Tibial artery (tissue), 4 donors: Measurements from ENCODE around the gene PHF5A.

ENCODE experiments used
- DNase-seq, 2 donors: peaks; one replicate each; pipeline ENCODE4 v3.0.0-alpha.2; 2019
- H3K27ac ChIP-seq, 2 donors: fragments of 200-600 bp; sonication (generic) in 1 of 2; 1 replicate in 1 of 2; 2 replicates in 1 of 2; pipeline ENCODE4 v1.5.1; 2018 to 2019; ENCODE audit warnings: mild to moderate bottlenecking in 1 of 2
- H3K27me3 ChIP-seq, 2 donors: fragments of 200-600 bp; sonication (generic) in 1 of 2; one replicate each; pipeline versions ENCODE4 v1.5.1 to v1.6.0; 2016 to 2019
- H3K36me3 ChIP-seq, 3 donors: fragments of 200-600 bp; sonication (generic) in 2 of 3; one replicate each; pipeline ENCODE4 v1.5.1; 2016 to 2019; ENCODE audit warnings: mild to moderate bottlenecking in 2 of 3
- H3K4me1 ChIP-seq, 4 donors: fragments of 200-600 bp; sonication (generic) in 2 of 4; 1 replicate in 3 of 4; 2 replicates in 1 of 4; pipeline ENCODE4 v1.5.1; 2016 to 2019
- H3K4me3 ChIP-seq, 2 donors: fragments of 200-600 bp; sonication (generic) in 1 of 2; 1 replicate in 1 of 2; 2 replicates in 1 of 2; pipeline ENCODE4 v1.5.1; 2018 to 2019; ENCODE audit warnings: mild to moderate bottlenecking in 2 of 2
- H3K9me3 ChIP-seq, 3 donors: fragments of 200-600 bp; sonication (generic) in 1 of 3; one replicate each; pipeline ENCODE4 v1.5.1; 2016 to 2019
- CTCF ChIP-seq, 2 experiments: fragments of 200-600 bp in 1 of 2; fragments of 450-650 bp in 1 of 2; IDR thresholded peaks; one replicate each; pipeline ENCODE4 v1.5.1; 2017 to 2019; ENCODE audit warnings: antibody characterized with exemption in 2 of 2, mild to moderate bottlenecking in 1 of 2, moderate library complexity in 1 of 2
- intact Hi-C: fragments of 100-400 bp; cut with DNase I; formaldehyde crosslinking; loops from one replicate; pipeline ENCODE4 v1.15.0; 2023; ENCODE audit warnings: low total_unique reads

The PHF5A gene

GRCh38 chr22:41512421-41513194 lies 44.1 kb upstream of the PHF5A start:
- H3K27ac ChIP-seq, result peak overlapping the region; percentile 65 to 77
- H3K4me1 ChIP-seq, result peaks cover 3 to 55% (median 33%) of the 10 kb centered on the region in 4 donors
- H3K36me3 ChIP-seq, result peaks cover 9 to 98% (median 65%) of the 10 kb centered on the region in 3 donors
- TF ChIP-seq CTCF (IDR thresholded peaks at IDR 0.05), result no peak
- peak in 1 of 2 donors; percentile 72 for DNase-seq
- H3K4me3 ChIP-seq, result no peak overlapping the region
- H3K9me3 ChIP-seq, result no peaks in the 10 kb centered on the region
- intact Hi-C loops, result loop anchor here (5.0 kb wide), 1 partner anchor 35 kb away; no protein-coding TSS in a partner anchor
- H3K27me3 ChIP-seq, result no peaks in the 10 kb centered on the region

DNA sequence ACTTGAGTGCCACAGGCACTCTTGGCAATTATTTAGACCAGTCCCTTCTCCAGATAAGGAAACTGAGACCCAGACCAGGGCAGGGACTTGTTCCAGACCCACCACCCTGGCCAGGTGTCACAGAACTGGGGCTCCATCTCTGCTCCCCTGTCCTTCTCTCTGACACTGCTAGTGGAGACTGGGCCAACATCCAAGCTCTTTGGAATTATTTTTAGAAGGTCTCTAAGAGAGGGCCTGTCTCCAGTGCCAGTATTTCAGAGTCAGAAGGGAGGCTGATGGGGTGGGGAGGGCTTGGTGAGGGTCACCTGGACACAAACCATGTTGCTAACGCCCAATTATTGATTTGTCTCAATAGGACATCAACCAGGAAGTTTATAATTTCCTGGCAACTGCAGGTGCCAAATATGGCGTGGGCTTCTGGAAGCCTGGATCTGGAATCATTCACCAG lies 43.1 kb upstream of the PHF5A start:
- no peak for DNase-seq
- H3K9me3 ChIP-seq, result no peaks in the 10 kb centered on the region
- peaks cover 3 to 51% (median 28%) of the 10 kb centered on the region in 4 donors for H3K4me1 ChIP-seq
- H3K27me3 ChIP-seq, result no peaks in the 10 kb centered on the region
- TF ChIP-seq CTCF (IDR thresholded peaks at IDR 0.05), result no peak
- intact Hi-C loops, result loop anchor here (5.0 kb wide), 1 partner anchor 34 kb away; no protein-coding TSS in a partner anchor
- peaks cover 9 to 96% (median 61%) of the 10 kb centered on the region in 3 donors for H3K36me3 ChIP-seq
- H3K4me3 ChIP-seq, result no peak overlapping the region
- H3K27ac ChIP-seq, result peak overlapping the region; percentile 65 to 77

DNA sequence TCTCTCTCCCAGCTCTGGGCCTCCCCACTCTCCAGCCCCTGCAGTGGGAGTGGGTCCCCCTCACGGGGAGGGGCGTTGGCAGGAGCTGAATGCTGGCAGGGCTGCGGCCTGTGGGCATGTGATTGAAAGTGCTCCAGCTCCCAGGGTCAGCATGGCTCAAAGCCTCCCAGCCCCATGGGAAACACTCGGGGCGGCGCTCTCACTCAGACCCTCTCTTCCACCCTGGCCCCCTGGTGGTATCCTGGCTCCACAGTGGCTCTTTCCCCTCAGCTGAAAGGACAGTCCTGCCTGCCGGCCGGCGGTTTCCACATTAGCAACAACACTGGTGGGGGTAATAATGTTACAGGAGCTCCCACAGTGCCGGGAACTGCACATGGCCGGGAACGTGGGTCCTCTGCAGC lies 40.3 kb upstream of the PHF5A start:
- Histone ChIP-seq H3K4me1 (peaks cover 3 to 67% (median 41%) of the 10 kb centered on the region in 4 donors), H3K9me3 (no peaks in the 10 kb centered on the region), H3K4me3 (no peak overlapping the region), H3K36me3 (peaks cover 0 to 73% (median 36%) of the 10 kb centered on the region in 3 donors), H3K27ac (peak overlapping the region; percentile 47 to 54), H3K27me3 (no peaks in the 10 kb centered on the region)
- DNase-seq, result peak in 1 of 2 donors; percentile 71
- intact Hi-C loops, result no loop called here
- TF ChIP-seq CTCF (IDR thresholded peaks at IDR 0.05), result no peak

DNA sequence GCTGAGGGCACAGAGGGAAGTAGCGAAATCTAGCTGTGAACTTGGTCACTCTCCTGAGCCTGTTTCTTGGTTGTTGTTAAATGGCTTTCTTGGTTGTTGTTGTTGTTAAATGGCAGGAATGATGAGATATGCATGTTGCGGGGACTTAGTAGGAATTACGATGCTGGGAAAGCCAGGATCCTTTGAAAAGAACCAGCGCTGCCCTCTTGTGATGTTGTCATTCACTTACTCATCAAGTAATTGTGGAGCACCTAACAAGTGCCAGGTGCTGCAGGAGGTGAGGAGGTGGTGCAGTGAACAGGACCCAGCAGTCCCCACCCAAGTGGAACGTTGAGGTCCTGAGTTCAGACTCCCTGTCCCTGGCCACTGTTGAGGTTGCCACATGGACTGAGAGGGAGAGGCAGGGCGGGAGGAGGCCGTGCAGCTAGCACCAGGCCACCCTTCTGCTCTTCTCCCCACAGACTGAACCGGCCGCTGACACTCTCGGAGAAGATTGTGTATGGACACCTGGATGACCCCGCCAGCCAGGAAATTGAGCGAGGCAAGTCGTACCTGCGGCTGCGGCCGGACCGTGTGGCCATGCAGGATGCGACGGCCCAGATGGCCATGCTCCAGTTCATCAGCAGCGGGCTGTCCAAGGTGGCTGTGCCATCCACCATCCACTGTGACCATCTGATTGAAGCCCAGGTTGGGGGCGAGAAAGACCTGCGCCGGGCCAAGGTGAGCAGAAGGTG lies 39.0 kb upstream of the PHF5A start:
- peaks cover 0 to 64% (median 33%) of the 10 kb centered on the region in 3 donors for H3K36me3 ChIP-seq
- H3K4me3 ChIP-seq, result no peak overlapping the region
- DNase-seq, result no peak
- no peak for TF ChIP-seq CTCF (IDR thresholded peaks at IDR 0.05)
- H3K27me3 ChIP-seq, result no peaks in the 10 kb centered on the region
- peak overlapping the region; percentile 47 to 54 for H3K27ac ChIP-seq
- no peaks in the 10 kb centered on the region for H3K9me3 ChIP-seq
- intact Hi-C loops, result no loop called here
- H3K4me1 ChIP-seq, result peaks cover 3 to 65% (median 44%) of the 10 kb centered on the region in 4 donors

DNA sequence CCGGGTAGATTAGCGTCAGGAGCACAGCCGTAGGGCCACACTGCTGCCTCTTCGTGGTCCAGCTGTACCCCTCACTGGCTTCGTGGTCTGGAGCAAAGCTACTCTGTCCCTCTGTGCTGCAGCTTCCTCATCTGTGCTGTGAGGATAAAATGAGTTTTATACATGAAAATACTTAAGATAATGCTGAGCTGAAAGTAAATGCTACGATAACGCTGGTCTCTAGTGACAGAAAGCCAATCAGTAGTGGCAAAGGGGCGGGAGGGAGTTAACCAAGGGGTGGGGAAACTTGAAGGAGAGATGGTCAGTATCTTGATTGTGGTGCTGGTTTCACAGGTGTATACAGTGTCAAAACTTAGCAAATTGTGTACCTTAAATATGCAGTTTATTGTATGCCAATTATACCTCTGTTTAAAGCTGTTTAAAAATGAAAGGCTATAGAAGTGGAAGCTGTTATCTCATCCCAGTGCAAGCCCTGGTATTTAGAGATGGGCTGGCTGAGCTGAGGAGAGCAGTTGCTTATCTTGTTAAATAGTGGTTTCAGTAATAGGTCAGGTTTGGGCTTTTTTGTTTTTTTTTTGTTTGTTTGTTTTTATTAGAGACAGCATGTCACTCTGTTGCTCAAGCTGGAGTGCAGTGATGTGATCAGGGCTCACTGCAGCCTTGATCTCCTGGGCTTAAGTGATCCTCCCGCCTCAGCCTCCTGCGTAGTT lies 37.2 kb upstream of the PHF5A start:
- intact Hi-C loops, result no loop called here
- no peak for DNase-seq
- H3K4me1 ChIP-seq, result peaks cover 0 to 48% (median 30%) of the 10 kb centered on the region in 4 donors
- TF ChIP-seq CTCF (IDR thresholded peaks at IDR 0.05), result no peak
- peak overlapping the region; percentile 52 to 68 for H3K27ac ChIP-seq
- H3K36me3 ChIP-seq, result peaks cover 5 to 64% (median 43%) of the 10 kb centered on the region in 3 donors
- H3K4me3 ChIP-seq, result no peak overlapping the region
- H3K9me3 ChIP-seq, result no peaks in the 10 kb centered on the region
- no peaks in the 10 kb centered on the region for H3K27me3 ChIP-seq
